DMS53 treated with DMSO at 0.1 percent for 48 hours (cell line): ENCODE data around the gene C1QTNF8.

Experiments used
- DNase-seq: peaks from one replicate; lab custom pipeline; 2025; ENCODE audit not compliant: unreplicated experiment; lab: John Stamatoyannopoulos, UW

Gene C1QTNF8

GRCh38 chr16:1047801-1048200 lies 48.2 kb downstream of the C1QTNF8 start:
- DNase-seq: no peak

DNA sequence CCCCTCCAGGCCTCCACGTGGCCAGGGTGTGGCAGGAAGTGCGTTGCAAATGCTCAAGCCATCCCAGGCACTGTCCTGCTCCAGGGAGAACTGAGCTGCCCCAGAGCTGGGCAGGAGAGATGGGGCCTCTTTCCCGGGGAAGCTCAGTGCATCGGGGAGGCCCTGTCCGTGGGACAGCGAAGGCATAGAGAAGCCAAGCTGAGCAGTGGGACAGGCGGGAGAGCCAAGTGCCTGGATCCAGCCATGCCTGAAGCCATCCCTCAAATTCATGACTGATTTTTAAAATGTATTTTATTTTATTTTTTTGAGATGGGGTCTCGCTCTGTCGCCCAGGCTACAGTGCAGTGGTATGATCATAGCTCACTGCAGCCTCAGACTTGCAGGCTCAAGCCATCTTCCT lies 48.9 kb downstream of the C1QTNF8 start:
- DNase-seq: no peak

DNA sequence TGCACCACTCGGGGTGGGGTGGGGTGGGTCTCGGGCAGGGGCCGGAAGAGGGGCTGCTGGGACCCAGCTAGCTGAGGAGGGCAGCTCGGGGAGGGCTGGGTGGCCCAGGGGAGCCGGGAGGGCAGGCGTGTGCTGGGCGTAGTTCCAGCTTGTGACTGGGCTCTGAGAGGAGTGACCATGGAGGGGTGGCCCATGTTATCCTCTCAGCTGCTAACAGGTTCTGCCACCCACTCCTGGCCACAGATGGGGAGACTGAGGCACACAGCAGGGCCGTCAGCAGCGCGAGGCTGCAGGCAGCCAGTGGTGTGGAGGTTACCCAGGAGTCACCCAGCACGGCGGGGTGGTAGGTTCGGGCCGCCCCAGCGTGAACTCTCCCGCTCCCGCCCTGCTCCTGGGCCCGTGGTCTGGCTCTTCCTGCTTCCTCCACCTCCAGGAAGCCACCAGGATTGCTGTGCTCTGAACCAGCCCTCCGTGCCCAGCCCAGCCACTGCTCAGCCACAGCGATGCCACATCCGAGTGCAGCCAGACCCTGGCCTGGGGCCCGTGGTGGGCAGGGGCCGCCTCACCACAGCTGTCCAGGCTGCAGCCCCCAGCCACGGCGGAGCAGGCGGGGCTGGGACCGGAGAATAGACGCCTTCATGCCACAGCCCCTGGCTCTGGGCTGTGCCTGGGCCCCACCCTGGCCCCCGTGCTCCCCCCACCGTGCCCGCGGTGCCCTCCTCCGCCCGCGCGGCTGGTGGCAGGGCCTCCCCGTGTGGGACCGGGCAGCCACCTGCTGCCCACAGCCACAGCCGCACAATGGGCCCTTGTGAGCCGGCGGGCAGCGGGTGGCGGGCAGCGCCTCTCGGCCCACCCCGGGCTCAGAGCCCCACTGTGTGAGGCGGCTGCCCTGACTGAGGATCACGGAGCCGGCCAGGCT lies 49.8 kb downstream of the C1QTNF8 start:
- DNase-seq: no peak

- no peak for DNase-seq
Measured at GRCh38 chr16:1045310-1045992, 50.6 kb downstream of the C1QTNF8 start.

DNA sequence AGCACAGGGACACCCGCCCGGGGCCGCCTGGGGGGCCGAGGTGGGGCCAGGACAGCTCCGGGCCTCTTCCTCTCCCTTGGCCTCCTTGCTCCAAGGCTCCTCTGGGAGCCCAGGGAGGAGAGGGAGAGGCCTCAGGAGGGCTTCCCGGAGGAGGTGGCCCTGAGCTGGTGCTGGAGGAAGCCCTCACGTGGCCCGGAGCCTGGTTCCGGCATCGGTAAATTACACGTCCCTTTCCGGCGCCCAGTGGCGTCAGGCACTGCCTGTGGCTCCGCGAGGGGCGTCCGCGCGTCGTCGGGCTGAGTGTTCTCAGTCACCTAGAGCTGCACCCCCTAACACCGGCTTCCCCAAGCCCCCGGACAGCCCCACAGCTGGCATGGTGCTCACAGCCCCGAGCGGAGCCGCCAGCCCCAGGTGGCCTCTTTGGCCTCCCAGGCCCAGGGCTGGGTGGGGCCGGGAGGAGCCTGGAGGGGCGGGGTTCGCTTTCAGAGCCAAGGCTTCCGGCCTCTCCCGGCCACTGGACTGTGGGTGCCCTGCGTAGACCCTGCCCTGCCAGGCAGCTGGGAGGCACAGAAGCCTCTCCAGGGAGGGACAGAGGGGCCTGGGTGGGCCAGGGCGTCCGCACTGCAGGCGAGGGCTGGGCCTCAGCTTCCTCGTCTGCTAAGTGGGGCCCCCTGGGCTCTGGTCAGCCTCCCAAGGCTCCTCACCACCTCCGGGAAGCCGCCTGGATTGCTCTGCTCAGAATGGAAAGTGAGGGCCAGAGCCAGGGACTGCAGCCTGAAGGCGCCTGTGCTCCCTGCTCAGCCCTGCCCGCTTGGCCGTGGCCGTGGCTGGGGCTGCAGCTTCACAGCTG lies 51.4 kb downstream of the C1QTNF8 start:
- no peak for DNase-seq

- no peak for DNase-seq
Measured at GRCh38 chr16:1043881-1044451, 52.1 kb downstream of the C1QTNF8 start.

DNA sequence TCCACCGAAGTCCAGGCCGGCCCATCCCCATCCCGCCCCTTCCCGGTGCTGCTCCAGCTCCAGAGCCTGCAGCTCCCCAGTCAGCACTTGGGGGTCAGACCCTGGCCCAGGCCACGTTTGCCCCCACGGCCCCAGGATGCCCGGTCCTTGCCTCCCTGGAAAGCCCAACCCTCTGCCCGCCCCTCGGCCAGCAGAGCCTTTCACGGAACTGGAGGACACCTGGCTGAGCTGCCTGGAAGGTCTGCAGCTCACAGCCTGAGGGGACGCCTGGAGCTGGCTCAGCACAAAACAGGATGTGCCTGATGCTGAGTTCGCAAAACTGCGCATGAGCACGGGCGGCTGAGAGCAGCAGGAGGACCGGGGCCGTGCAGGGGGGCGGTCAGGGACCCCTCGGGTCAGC lies 53.2 kb downstream of the C1QTNF8 start:
- DNase-seq: no peak

- no peak for DNase-seq
Measured at GRCh38 chr16:1042049-1042744, 53.8 kb downstream of the C1QTNF8 start.

DNA sequence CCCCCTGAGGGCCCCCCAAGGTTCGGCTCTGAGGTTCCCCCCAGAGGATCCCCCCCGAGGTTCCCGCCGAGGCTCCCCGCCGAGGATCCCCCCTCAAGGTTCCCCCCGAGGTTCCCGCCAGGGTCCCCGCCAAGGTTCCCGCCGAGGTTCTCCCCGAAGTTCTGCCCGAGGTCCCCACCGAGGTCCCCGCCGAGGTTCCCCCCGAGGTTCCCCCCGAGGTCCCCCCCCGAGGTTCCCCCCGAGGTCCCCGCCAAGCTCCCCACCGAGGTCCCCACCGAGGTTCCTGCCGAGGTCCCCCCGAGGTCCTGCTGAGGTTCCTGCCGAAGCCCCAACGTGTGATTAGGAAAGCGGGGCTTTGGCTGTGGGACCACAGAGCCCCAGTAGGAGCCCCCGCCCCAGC lies 55.7 kb downstream of the C1QTNF8 start:
- no peak for DNase-seq

- no peak for DNase-seq
Measured at GRCh38 chr16:1039762-1040161, 56.3 kb downstream of the C1QTNF8 start.

- no peak for DNase-seq
Measured at GRCh38 chr16:1038932-1039331, 57.1 kb downstream of the C1QTNF8 start.
